HG03159 (cell line): Measurements from ENCODE around the gene TAS1R1.
"Not testable (repeated sequence)": the region's sequence is repeated elsewhere in the genome, so short reads cannot be mapped to it uniquely, and the experiment has no call there.

Source experiments
- ATAC-seq: cut with Tn5 transposase; IDR thresholded peaks from one replicate; pipeline ENCODE4 v1.9.1; 2021; ENCODE audit warnings: mild to moderate bottlenecking, moderate library complexity; ENCODE audit not compliant: unreplicated experiment

The TAS1R1 gene

GRCh38 chr1:6519935-6520671 is 35.0 kb upstream of the TAS1R1 start:
- no peak for ATAC-seq

- ATAC-seq = no peak
These were observed 33.6 kb upstream of the TAS1R1 start for GRCh38 chr1:6521536-6521935.

GRCh38 chr1:6523566-6523965 is 31.5 kb upstream of the TAS1R1 start:
- ATAC-seq = no peak

DNA sequence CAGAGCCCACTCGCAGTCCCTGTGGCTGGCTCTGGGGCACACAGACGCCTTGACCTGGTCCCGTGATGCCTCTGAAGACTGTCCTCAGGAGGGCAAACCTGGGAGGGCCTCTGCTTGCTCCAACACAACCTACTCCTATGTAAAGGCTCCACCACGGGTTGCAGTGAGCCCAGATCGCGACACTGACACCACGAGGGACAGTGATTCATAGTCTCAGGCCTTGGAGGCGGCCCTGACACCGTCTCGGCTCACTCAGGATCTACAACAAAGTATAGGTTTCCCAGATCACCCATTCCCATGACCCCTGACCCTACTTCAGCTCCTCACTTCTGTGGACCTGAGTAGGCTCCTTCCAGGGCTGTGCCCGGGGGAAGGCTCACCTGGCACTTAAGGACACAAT is 28.8 kb upstream of the TAS1R1 start:
- ATAC-seq = no peak

GRCh38 chr1:6528492-6528891 is 26.6 kb upstream of the TAS1R1 start:
- ATAC-seq = no peak

DNA sequence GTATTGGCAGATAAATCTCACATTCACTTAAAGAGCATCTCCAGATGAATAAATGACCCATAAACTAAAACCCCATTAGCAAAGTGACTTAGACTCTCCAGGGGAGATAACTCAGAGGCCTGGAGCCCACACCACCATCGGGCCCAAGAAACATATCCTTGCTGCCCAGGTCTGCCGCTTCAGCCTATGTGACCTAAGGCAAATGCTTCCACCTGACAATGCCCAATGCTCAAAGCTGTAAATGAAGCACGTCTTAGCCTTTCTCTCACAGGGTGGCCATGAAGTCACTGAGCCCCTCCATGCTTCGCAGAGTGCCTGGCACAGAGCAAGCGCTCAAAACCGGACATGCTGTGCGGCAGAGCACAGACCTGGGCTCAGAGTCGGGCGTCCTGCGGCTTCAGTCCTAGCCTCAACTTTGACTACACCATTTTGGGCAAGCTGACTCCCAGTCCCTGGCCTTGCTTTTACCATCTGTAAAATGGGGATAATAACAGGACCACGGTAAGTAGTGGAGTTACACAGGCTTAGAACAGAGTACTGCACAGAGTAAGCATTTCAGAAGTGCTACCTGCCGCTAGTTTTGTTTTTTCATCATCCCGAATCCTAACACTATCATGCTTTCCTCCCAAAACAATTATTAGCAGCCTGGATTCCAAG is 24.5 kb upstream of the TAS1R1 start:
- no peak for ATAC-seq

DNA sequence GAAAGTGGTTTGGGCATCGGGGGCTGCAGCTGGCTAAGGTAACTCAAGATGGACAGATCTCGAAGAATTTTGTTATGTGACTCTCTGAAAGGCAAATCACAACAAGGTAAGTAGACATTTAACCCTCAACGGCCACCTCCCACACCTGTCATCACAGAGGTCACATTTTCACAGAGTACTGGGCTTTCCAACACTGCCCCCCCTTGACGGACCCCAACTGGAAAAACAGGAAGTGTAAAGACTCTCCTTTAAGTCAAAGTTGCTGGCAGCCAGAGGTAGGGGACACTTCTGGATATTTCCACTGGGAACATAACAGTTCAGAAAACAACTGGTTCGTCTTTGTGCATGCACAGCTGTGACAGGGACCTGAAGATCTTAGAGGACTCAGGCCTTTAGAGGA is 23.1 kb upstream of the TAS1R1 start:
- no peak for ATAC-seq

DNA sequence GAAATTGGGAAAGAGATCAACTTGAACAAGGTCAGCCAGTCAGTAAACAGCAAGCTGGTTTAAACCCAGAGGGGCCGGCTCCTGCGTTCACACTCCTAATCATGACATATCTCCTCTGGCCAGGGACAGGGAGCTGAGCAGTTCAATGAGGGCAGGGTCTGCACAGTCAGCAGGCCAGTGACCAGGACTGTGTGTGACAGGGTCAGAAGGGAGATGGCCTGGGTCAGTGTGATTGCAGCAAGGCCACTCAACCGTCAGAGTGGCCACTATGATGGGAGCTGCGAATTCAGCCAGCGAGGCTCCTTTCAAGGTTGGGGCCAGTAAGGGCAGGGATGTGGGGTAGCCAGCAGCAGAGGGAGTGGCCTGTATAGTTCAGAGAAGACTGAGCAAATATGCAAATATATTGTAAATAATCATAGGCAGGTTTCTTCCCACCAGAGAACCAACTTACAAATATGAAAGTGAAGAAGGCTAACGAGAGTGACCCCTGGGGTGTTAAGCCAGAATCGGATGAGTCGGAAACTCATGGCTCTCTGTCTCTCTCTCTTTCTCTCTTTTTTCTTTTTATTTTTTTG is 20.8 kb upstream of the TAS1R1 start:
- no peak for ATAC-seq

- no peak for ATAC-seq
These were observed 19.9 kb upstream of the TAS1R1 start for GRCh38 chr1:6535214-6535613.

- no peak for ATAC-seq
These were observed 18.8 kb upstream of the TAS1R1 start for GRCh38 chr1:6536291-6536690.

DNA sequence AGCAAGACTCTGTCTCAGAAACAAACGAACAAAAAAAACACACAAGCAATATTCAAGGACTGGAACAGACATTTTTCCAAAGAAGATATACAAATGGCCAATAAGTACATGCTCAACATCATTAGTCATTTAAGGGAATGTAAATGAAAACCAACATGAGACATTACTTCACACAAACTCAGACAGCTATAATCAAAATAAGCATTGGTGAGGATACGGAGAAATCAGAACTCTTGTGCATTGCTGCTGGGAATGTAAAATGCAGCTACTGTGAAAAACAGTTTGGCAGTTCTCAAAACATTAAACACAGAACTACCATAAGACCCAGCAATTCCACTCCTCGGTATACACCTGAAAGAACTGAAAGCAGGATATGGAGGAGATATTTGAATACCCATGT is 16.2 kb upstream of the TAS1R1 start:
- no peak for ATAC-seq

- no peak for ATAC-seq
These were observed 10.3 kb upstream of the TAS1R1 start for GRCh38 chr1:6544831-6545230.

GRCh38 chr1:6545276-6546112 is 9.6 kb upstream of the TAS1R1 start:
- no peak for ATAC-seq

DNA sequence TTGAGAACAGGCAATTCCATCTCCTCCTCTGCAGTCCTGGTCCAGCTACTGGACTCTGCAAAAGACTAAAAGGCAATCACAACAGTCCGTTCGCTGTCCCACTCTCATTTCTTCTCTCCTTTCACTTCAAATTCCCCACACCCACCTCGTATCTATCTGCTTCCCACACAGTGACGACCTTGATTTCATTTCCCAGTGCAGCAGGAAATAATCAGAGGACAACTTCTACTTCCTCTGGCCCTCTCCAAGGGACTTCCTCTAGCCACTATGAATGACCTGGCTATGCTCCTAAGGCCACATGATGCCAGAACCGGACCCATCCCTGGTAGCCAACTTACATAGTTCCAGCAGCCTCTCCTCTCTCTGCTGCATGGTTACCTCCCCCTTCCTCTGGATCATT is 8.8 kb upstream of the TAS1R1 start:
- ATAC-seq = no peak

DNA sequence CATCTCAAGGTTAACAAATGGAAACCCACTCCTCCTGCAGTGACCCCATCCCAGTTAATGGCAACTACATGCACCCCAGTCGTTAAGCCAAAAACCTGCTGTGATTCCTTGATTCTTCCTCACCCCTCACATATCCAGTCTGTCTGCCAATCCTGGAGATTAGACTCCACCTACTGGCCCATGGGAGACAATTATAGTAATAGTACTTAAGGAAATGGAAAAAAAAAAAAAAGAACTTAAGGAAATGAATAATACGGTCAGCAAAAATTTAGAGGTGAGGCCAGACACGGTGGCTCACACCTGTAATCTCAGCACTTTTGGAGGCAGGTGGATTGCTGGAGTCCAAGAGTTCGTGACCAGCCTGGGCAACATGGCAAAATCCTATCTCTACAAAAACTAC is 7.8 kb upstream of the TAS1R1 start:
- ATAC-seq = no peak

- peak; percentile 89 for ATAC-seq
These were observed 838 bp upstream of the TAS1R1 start, which contains the start of gene NOL9 for GRCh38 chr1:6554031-6554906. Gene NOL9, minus strand, starts transcription at chr1:6554513. Its CDS starts 11 bp downstream, at chr1:6554502.

DNA sequence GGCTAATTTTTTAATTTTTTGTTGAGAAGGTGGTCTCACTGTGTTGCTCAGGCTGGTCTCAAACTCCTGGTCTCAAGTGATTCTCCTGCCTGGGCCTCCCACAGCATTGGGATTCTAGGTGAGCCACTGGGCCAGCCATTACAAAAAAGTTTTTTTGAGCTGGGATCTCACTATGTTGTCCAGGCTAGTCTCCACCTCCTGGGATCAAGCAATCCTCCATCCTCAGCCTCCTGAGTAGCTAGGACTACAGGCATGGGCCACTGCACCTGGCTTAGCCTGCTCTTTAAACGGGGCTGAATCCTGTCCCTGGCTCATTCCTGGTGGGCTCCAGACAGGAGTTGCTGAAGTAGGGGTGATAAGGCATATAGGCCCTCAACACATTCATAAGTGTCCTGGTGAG is 2.5 kb downstream of the TAS1R1 start:
- ATAC-seq = no peak

- ATAC-seq = not testable (repeated sequence)
These were observed 4.1 kb downstream of the TAS1R1 start for GRCh38 chr1:6559161-6559560.

DNA sequence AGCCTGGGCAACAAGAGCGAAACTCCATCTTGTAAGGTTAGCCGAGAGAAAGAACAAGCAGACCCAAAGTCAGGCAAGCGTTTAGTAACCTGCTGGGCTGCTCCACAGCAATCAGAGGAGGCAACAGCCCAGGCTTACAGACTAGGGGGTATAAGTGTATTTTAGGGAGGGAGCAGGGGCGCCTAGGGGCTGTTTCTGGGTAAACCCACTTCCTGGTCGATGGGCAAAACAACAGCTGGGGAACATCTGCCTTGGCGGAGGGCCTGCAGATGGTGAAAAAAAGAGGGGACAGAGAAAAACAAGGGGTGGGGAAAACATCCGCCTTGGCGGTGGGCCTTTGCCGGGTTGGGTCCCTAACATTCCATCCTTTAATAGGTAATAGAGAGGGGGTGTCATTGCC is 5.2 kb downstream of the TAS1R1 start:
- ATAC-seq = no peak

DNA sequence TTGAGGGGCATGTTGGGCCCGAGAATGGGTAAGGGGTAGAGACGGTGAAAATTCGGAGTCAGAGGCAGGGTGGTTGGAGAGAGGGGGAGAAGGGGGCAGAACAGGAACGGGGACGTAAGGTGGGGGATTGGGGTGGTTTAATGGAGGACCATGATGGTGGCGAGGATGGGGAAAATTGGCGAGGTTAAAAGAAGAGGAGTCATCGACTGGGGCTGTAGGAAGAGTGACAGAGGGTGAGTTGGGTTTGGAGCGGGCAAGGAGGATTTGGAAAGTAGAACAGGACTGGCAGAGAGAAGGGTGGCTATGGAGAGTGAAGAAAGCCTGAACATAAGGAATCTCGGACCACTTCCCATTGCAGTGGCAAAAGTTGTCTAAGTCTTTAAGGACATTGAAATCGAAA is 13.9 kb downstream of the TAS1R1 start:
- no peak for ATAC-seq
